ENCODE data around the gene NUDT8.
"Not testable (repeated sequence)": the region's sequence is repeated elsewhere in the genome, so short reads cannot be mapped to it uniquely, and the experiment has no call there.

Gene NUDT8, protein sequence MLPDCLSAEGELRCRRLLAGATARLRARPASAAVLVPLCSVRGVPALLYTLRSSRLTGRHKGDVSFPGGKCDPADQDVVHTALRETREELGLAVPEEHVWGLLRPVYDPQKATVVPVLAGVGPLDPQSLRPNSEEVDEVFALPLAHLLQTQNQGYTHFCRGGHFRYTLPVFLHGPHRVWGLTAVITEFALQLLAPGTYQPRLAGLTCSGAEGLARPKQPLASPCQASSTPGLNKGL

GRCh38 chr11:67629386-67630227, at the start of gene NUDT8:
TSS of gene NUDT8 (minus strand) at chr11:67629937. CDS start at chr11:67629911, 26 bp downstream.
- no peak for DNase-seq

DNA sequence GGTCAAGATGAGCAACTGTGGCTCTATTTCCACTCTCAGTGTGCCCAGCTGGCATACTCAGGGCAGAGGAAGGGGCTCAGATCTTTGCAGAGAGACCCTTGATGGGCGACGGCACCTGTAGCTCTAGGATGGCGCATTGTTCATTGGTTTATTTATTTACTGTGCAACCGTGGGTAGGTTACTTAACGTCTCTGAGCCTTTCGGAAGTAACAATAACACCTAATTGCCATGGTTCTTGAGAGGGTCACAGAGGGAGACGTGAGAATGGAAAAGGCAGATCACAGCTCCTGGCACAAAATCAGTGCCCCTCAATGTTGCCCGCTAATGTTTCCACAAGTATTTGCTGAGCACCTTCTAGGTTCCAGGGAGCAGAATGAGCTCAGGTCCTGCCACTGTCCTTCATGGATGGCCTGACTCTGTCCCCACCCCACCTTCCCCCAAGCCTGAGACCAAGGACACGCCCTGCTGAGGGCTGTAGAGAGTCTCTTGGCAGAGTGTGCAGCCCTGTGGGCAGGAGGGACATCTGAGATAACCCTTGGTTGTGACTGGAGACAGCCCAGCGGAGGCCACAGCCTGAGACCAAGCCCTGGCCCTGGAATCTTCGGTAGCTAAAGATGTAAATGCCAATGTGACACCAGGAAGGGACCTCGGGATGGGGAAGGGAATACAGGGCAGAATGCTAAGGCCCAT, 45.5 kb upstream of the NUDT8 start:
- no peak for DNase-seq

DNA sequence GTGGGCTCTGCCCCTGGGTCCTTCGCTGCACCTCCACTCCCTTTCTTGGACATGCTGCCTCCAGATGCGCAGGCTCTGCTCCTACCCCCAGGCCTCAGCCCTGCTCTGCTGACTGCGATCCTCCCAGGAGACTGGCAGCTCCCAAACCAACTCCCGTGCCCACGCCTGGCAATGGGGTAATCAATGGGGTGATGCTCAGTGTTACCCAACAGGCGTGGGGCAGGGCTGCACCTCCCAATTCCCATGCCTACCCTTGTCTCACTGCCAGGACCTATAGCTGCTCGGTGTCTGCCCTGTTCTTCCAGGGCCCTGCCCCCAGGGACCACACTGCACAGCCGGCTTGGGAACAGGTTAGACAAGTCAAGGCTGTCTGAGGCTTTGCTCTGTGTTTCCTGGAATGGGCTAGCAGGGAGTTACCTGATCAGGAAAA, 44.7 kb upstream of the NUDT8 start, which contains the start of gene ALDH3B2:
ALDH3B2 (minus strand) TSS at position 182 of the 430 bp plus-strand sequence. CDS start 7,688 bp downstream, outside the sequence.
- DNase-seq = no peak

- no peak for DNase-seq
Observed at GRCh38 chr11:67673902-67674301, 44.2 kb upstream of the NUDT8 start.

- DNase-seq = no peak
Observed at GRCh38 chr11:67673358-67673757, 43.6 kb upstream of the NUDT8 start.

DNA sequence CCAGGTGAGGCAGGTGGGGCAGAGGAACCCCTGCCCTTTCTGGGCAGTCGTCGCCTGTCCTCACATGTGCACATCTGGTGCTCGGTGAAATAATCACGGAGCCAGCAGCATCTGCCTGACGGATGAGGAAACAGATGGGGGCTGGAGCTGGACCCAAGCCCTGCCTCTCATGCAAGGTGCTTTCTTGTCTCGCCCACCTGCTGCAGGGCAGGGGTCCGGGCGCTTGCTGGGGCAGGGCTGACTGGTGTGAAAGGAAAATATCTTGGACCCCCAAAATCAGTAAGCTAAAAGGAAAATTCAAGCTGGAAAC, 41.4 kb upstream of the NUDT8 start:
- no peak for DNase-seq

- no peak for DNase-seq
Observed at GRCh38 chr11:67670316-67671210, 40.8 kb upstream of the NUDT8 start.

DNA sequence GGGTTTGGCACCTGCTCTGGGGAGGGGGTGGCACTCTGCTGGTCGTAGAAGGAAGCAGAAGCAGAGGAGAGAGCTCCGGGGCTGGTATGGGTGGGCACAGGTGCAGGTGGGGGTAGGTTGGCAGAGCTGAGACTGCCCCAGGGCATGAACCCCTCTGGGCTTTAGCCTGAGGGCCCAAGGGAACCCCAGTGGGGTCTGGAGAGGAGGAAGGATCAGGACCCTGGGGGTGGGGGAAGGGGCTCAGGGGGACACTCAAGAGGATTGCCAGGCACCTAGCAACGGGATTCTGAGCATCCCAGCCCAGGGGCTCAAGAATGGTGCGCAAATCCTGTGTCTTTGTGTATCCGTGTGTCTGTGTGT, 38.4 kb upstream of the NUDT8 start:
- DNase-seq = no peak

DNA sequence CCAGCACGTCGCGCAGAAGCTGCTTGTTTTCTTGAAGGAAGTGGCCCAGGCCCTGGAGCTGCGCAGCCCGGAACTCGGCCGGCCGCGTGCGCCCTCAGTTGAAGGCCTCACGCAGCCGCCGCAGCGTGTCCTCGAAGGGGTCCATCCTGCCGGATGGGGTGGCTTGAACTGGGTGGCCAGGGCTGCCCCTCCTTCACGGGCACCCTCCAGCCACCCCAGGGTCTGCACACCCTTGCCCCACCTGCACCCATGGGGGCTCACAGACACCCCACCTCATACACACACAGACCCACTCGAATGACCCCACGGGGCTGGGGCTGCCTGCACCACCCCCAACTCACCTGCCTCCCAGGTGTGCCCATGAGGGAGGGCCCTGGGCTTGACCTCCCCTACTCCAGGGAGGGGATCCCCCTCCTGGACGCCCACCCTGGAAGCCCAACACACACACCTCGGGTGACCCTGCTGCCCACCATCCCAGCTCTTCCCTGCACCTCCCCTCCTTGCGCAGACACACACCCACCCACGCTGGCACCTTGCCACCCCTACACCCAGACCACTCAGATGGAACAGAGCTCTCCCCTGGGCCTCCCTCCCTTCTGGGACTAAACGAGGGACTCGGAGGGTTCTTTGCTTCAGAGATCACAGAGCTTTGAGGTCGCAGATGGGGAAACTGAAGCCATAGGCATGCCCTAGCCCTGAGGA, 37.9 kb upstream of the NUDT8 start:
- no peak for DNase-seq

GRCh38 chr11:67666676-67667489, 37.1 kb upstream of the NUDT8 start:
- no peak for DNase-seq

DNA sequence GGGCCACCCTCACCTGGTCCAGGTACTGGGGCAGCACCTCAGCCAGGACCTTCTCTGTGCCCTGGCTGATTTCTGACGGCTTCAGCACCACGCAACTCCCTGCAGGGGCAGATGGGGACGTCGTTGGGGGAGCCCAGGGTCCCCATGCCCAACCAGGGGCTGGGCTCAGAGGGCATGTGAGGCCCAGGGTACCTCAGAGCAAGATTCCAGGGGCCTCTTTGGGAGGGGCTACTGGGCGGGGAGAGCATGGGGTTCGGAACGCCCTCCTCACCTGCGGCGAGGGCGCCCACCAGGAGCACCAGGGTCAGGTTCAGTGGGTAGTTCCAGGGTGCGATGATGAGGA, 36.5 kb upstream of the NUDT8 start:
- no peak for DNase-seq

DNA sequence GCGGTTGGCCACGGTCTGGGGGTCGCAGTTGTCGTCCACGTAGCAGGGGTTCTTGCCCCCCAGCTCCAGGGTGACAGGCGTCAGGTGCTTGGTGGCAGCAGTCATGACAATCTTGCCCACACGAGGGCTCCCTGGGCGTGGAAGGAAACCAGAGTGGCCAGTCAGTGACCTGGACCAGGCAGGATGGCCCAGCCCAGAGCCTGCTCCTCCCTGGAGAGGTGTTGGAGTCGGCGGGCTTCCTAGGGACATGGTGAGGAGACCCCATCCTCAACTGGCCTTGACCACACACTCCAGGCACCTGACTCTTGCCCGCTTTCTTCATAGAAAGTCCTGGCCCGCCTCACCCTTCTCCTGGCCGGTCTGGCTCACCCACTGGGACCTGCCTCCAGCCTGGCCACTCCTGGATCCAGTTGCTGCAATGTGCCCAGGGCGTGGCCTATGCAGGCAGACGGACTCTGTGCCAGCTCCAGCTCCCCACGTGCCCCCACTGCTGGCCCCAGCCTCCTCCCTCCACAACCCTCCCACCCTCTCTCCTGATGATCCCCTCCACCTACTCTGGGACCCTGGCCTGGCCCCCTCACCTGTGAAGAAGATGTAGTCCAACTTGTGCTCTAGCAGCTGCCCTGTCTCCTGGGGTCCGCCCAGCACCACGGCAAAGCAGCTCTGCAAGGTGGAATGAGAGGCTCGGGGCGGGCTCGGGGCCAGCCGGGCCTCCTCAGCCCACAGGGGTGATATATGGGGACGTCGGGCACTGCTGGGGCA, 36.0 kb upstream of the NUDT8 start:
- no peak for DNase-seq

DNA sequence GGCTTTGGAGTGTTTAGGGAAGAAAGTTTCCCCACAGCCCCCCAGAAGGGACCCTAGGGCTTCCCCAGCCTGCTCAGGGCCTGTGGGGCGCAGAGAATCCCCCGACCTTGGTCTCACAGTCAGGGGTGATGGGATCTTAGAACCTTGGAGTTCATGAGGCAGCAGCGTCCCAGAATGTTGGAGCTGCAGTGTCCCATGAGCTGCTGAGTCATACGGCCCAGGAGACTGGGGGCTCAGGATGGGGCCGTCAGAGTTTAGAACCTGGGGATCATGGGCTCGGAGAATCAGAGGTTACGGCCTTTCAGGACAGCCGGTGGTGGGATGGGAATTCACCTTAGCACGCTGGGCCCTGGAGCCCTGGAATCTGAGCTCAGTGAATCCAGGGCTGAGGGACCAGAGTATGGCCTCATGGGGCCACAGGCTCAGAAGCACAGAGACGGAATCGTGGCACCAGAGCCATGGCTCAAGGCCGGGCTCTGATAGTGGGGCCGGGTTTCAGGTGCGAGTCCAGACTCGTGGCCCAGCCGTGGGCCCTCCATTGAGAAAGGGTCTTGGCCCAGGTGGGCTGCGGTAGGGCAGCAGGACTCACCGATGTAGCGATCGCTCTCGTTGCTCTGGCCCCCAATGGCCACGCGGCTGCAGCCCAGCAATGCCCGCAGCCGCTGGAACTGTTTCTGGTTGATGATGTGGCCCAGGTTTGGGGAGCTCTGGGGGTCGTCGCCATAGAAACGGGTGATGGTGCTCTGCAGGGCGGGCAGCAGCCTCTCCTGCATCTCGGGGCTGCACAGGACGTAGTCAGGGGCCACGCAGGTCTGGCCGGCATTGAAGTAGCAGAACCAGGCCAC, 35.2 kb upstream of the NUDT8 start:
- no peak for DNase-seq

DNA sequence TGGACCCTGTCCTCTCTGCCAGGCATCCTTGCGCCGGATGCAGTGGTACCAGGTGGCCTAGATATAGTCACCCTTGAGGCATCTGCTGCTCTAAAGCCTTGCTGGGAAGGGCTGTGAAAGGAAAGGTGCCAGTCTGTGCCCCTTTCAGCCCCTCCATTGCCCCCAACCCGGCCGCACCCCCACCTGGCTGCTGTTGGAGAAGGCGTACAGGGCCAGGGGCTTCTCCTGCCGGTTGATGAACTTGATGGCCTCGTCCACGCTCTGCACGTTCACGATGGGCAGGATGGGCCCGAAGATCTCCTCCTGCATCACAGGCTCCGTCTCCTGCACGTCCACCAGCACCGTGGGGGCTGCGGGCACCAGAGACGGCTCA, 34.5 kb upstream of the NUDT8 start:
- DNase-seq = no peak

GRCh38 chr11:67663532-67664212, 33.9 kb upstream of the NUDT8 start:
- DNase-seq = no peak

DNA sequence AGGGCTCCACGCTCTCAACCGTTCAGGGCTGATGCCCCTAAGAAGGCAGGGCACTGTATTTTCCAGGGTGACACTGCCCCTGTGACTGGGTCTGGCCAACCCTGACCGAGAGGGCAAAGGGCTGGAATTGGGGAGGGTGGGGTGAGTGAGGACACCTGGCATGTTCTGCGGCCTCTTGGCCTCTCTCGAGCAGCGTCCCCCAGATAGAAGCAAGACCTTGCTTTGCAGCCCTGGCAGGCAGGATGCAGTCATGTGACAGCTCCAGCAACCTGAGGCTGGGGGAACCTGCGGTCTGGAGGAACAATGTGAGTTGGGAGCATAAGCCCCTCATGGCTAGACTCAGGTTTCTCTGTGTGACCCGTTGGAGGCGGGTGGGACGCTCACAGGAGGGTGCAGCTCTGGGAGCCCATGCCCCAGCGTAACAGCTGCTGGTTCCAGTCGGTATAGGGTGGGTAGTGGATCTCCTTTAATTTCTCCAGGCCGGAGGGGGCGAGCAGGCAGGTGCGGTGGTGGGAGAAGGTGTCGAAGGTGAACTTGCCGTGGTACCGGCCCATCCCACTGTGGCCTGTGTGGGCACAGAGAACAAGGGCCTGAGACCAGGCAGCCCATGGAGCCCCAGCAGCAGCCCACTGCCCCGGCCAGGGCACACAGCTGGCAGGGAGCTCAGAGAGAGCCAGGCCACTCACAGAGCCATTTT, 33.2 kb upstream of the NUDT8 start:
- DNase-seq = no peak

DNA sequence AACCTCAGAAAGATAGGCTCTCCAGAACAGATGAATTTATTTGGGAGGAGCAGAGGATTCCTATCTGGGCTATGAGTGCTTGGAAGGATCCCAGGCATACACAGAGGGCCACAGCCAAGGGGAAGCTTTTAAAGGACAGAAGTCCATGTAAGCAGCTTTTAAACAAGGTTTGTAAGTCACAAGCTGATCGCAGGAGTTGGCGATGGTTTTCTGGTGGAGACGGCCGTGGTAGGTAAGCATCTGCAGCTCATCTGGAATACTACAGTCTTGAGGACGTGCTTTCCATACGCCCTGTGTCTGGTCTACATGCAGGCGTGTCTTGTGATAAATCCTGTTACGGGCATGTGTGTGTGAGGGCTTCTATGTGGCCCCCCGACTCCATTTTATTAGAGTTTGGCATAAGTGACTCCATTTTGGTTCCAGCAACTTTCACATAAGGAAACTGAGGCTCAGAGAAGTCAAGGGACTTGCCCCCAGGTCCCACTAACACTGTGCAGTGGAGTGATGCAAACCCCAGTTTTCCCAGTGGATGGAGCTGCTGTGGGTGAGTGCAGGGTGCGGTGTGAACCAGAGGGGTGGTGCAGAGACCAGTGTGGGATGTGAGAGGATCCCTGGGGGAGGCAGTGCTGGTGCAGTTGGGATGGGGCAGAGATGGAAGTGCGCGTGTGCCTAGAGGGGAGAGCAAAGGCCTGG, 32.6 kb upstream of the NUDT8 start:
- no peak for DNase-seq

- DNase-seq = not testable (repeated sequence)
Observed at GRCh38 chr11:67660752-67661151, 31.0 kb upstream of the NUDT8 start.

Data from DMS79 treated with DMSO at 0.1 percent for 48 hours (cell line).